ENCODE results near the gene F10.

Gene F10

DNA sequence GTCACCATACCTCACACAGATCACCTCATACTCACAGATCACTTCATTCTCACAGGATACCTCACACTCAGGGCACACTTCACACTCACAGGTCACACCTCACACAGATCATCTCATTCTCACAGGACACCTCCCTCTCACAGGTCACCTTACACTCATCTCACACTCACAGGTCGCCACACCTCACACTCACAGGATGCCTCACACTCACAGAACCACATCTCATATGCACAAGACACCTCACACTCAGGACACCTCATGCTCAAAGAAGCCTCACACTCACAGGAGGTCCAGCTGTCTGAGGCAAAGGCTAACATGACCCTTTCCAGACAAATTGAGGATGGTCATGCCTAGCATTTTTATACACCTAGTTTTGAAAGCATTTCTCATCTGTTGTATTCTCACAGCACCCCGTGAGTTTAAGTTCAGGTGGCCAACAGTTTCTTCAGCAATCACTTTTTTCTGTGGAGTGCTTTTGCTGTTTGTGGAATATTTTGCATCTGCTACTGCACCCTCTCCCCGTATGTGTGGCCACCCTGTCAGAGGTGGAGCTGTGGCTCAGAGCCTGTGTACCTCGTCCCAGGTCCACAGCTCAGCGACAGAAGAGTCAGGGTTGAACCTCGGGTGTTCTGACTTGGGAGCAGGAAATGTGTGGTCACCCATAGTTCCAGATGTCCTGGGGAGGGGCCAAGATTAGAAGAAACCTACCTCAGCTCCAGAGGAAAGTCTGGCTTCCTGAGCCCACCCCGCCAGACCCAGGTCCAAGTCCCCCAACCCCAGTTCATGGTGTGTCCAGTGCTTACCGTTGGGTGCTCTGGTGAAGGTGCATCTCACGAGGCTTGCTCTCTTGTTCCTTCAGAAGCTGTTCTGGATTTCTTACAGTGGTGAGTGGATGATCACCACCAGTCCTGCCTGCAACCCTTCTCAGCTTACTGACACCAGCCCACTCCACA, 9.4 kb upstream of the F10 start:
- no peak for DNase-seq
- no peak for TF ChIP-seq GATA1 (IDR thresholded peaks at IDR 0.05; ENCODE audit: low read depth, low read length)
- TF ChIP-seq POLR2A (IDR thresholded peaks at IDR 0.05; ENCODE audit: low read length), result no peak

- TF ChIP-seq GATA1 (IDR thresholded peaks at IDR 0.05; ENCODE audit: low read depth, low read length) (no peak), POLR2A (IDR thresholded peaks at IDR 0.05; ENCODE audit: low read length) (no peak)
- no peak for DNase-seq
Measured at GRCh38 chr13:113113846-113114271, 8.7 kb upstream of the F10 start.

DNA sequence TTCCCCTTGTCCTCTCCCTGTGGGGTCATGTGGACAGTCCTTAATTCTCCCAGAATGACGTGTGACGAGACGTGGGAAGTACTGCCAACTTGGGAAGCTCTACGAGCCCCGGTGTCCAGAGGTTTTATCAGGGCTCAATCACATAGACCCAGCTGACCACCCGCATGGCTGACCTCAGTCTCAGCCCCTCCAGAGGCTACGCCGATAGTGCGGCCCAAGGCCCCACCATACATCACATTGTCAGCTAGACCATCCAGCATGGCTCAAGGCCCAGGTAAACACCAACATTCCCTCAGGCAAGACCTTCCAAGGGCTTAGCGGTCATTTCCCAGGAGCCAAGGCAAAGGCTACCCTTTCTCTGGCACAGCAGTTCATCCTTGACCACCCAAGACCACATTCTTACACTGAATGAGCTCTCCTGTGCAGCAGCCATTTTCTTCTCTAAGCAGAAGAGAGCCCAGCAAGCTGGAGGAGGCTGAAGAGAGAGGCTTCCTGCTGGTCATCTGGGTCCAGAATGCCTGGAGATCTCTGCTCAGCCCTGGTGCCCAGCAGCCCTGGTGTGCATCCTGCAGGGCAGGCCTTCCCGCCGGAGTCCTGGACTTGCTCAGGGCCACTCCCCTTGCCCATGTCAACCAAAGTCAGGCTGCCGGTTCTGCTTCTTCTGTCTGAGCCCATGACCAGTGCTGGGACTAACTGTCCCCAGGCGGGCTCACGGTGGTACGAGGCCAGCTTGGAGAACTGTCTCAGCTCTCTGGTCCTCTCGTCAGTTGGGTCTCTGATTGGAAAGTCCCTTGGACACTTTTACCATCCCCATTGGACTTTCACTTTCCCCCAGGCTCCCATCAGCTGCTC, 7.9 kb upstream of the F10 start:
- TF ChIP-seq POLR2A (IDR thresholded peaks at IDR 0.05; ENCODE audit: low read length) (no peak), GATA1 (IDR thresholded peaks at IDR 0.05; ENCODE audit: low read depth, low read length) (no peak)
- DNase-seq, result no peak

GRCh38 chr13:113115363-113116205, 7.0 kb upstream of the F10 start:
- no peak for DNase-seq
- TF ChIP-seq GATA1 (IDR thresholded peaks at IDR 0.05; ENCODE audit: low read depth, low read length), result no peak
- no peak for TF ChIP-seq POLR2A (IDR thresholded peaks at IDR 0.05; ENCODE audit: low read length)

GRCh38 chr13:113116206-113116800, 6.3 kb upstream of the F10 start:
- TF ChIP-seq GATA1 (IDR thresholded peaks at IDR 0.05; ENCODE audit: low read depth, low read length) (no peak), POLR2A (IDR thresholded peaks at IDR 0.05; ENCODE audit: low read length) (no peak)
- no peak for DNase-seq

GRCh38 chr13:113116871-113117271, 5.7 kb upstream of the F10 start:
- DNase-seq, result no peak
- TF ChIP-seq GATA1 (IDR thresholded peaks at IDR 0.05; ENCODE audit: low read depth, low read length) (no peak), POLR2A (IDR thresholded peaks at IDR 0.05; ENCODE audit: low read length) (no peak)

- TF ChIP-seq POLR2A (IDR thresholded peaks at IDR 0.05; ENCODE audit: low read length) (no peak), GATA1 (IDR thresholded peaks at IDR 0.05; ENCODE audit: low read depth, low read length) (no peak)
- no peak for DNase-seq
Measured at GRCh38 chr13:113117335-113117872, 5.2 kb upstream of the F10 start.

DNA sequence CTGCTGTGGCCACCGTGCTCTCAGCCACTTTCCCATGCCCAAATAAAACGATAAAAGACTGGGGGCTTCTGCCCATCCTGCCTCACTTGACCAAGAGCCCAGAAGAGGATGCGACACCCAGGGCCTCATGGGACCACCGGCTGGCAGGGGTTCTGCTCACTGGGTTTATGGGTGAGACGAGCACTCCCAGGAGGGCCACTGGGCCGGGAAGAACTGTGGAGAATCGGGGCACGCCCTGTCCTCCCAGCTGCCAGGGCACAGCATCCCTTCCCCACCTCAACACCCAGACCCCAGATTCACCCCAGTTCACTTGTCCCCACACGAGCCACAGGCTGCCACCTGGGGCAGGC, 4.7 kb upstream of the F10 start:
- DNase-seq, result no peak
- no peak for TF ChIP-seq POLR2A (IDR thresholded peaks at IDR 0.05; ENCODE audit: low read length)
- TF ChIP-seq GATA1 (IDR thresholded peaks at IDR 0.05; ENCODE audit: low read depth, low read length), result no peak

DNA sequence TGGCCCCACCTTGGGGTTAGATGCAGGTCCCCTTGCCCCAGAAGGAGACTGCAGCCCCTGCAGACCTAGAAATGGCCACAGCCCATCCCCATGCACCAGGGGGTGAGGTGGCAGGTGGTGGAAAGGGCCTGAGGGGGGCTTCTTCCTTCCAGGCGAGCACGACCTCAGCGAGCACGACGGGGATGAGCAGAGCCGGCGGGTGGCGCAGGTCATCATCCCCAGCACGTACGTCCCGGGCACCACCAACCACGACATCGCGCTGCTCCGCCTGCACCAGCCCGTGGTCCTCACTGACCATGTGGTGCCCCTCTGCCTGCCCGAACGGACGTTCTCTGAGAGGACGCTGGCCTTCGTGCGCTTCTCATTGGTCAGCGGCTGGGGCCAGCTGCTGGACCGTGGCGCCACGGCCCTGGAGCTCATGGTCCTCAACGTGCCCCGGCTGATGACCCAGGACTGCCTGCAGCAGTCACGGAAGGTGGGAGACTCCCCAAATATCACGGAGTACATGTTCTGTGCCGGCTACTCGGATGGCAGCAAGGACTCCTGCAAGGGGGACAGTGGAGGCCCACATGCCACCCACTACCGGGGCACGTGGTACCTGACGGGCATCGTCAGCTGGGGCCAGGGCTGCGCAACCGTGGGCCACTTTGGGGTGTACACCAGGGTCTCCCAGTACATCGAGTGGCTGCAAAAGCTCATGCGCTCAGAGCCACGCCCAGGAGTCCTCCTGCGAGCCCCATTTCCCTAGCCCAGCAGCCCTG, 4.2 kb upstream of the F10 start:
- no peak for TF ChIP-seq POLR2A (IDR thresholded peaks at IDR 0.05; ENCODE audit: low read length)
- no peak for TF ChIP-seq GATA1 (IDR thresholded peaks at IDR 0.05; ENCODE audit: low read depth, low read length)
- no peak for DNase-seq

DNA sequence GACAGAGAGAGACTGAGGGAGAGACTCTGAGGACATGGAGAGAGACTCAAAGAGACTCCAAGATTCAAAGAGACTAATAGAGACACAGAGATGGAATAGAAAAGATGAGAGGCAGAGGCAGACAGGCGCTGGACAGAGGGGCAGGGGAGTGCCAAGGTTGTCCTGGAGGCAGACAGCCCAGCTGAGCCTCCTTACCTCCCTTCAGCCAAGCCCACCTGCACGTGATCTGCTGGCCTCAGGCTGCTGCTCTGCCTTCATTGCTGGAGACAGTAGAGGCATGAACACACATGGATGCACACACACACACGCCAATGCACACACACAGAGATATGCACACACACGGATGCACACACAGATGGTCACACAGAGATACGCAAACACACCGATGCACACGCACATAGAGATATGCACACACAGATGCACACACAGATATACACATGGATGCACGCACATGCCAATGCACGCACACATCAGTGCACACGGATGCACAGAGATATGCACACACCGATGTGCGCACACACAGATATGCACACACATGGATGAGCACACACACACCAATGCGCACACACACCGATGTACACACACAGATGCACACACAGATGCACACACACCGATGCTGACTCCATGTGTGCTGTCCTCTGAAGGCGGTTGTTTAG, 3.3 kb upstream of the F10 start:
- TF ChIP-seq GATA1 (IDR thresholded peaks at IDR 0.05; ENCODE audit: low read depth, low read length) (no peak), POLR2A (IDR thresholded peaks at IDR 0.05; ENCODE audit: low read length) (no peak)

DNA sequence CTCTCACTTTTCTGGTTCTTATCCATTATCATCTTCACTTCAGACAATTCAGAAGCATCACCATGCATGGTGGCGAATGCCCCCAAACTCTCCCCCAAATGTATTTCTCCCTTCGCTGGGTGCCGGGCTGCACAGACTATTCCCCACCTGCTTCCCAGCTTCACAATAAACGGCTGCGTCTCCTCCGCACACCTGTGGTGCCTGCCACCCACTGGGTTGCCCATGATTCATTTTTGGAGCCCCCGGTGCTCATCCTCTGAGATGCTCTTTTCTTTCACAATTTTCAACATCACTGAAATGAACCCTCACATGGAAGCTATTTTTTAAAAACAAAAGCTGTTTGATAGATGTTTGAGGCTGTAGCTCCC, 2.8 kb upstream of the F10 start:
- no peak for TF ChIP-seq POLR2A (IDR thresholded peaks at IDR 0.05; ENCODE audit: low read length)
- no peak for TF ChIP-seq GATA1 (IDR thresholded peaks at IDR 0.05; ENCODE audit: low read depth, low read length)
- no peak for DNase-seq

More for the DNA sequence above, 3.3 kb upstream of the F10 start:
- DNase-seq, result no peak
